H7 (cell line): ENCODE data around the gene EML3. TPM values are rescaled to one million over a fixed set of nuclear protein-coding genes. Genes with fewer than 3 reads are reported as not detected.

Source experiments
- total RNA-seq: library from RNA; depleted of rRNA; stranded (reverse); fragments of >200 nt; shearing (Covaris generic); gene quantifications from 2 replicates; pipeline ENCODE4 v1.2.3, GENCODE V29; 2014; rRNA removed

The EML3 gene
- total RNA-seq, 1 experiment from 2014 or later: 28.0 TPM

Other genes with a start within 250 kb of the EML3 start
- not detected in 2 replicates for gene SCGB1A1, start 193.7 kb downstream of the EML3 start, total RNA-seq
- 8.3 and 11.2 TPM in 2 replicates for gene AHNAK, start 66.0 kb downstream of the EML3 start, total RNA-seq
- gene EEF1G, start 38.9 kb downstream of the EML3 start, total RNA-seq: 1,781 and 1,948 TPM in 2 replicates
- gene TUT1, start 21.3 kb downstream of the EML3 start, total RNA-seq: 25.8 and 29.4 TPM in 2 replicates
- gene MTA2, start 10.9 kb downstream of the EML3 start, total RNA-seq: 151 and 166 TPM in 2 replicates
- 1.1 and 2.5 TPM in 2 replicates for gene ROM1, start 482 bp upstream of the EML3 start, total RNA-seq
- 49.9 and 58.3 TPM in 2 replicates for gene B3GAT3, start 9.2 kb upstream of the EML3 start, total RNA-seq
- gene GANAB, start 33.8 kb upstream of the EML3 start, total RNA-seq: 173 and 181 TPM in 2 replicates
- 19.5 and 26.1 TPM in 2 replicates for gene INTS5, start 40.5 kb upstream of the EML3 start, total RNA-seq
- gene C11orf98, start 52.4 kb upstream of the EML3 start, total RNA-seq: 107 and 136 TPM in 2 replicates
- 24.7 and 38.1 TPM in 2 replicates for gene CSKMT, start 52.5 kb upstream of the EML3 start, total RNA-seq
- gene UQCC3, start 58.9 kb upstream of the EML3 start, total RNA-seq: 19.0 and 22.4 TPM in 2 replicates
- 2.7 and 4.5 TPM in 2 replicates for gene LBHD1, start 59.5 kb upstream of the EML3 start, total RNA-seq
- 79.2 and 81.2 TPM in 2 replicates for gene UBXN1, start 66.3 kb upstream of the EML3 start, total RNA-seq
- gene LRRN4CL, start 76.8 kb upstream of the EML3 start, total RNA-seq: 0.14 and 0.30 TPM in 2 replicates
- 169 and 200 TPM in 2 replicates for gene BSCL2, start 94.6 kb upstream of the EML3 start, total RNA-seq
- 0.33 and 3.1 TPM in 2 replicates for gene GNG3, start 94.9 kb upstream of the EML3 start, total RNA-seq
- gene HNRNPUL2, start 114.7 kb upstream of the EML3 start, total RNA-seq: 7.3 and 10.1 TPM in 2 replicates
- gene TTC9C, start 115.7 kb upstream of the EML3 start, total RNA-seq: 45.1 and 63.1 TPM in 2 replicates
- 26.8 and 42.0 TPM in 2 replicates for gene ZBTB3, start 141.4 kb upstream of the EML3 start, total RNA-seq
- gene POLR2G, start 148.8 kb upstream of the EML3 start, total RNA-seq: 155 and 172 TPM in 2 replicates
- gene TAF6L, start 158.6 kb upstream of the EML3 start, total RNA-seq: 32.1 and 42.9 TPM in 2 replicates
- gene TMEM179B, start 174.6 kb upstream of the EML3 start, total RNA-seq: 50.1 and 55.2 TPM in 2 replicates
- 30.2 and 42.1 TPM in 2 replicates for gene TMEM223, start 179.2 kb upstream of the EML3 start, total RNA-seq
- gene NXF1, start 192.7 kb upstream of the EML3 start, total RNA-seq: 19.1 and 19.3 TPM in 2 replicates
- 24.0 and 29.0 TPM in 2 replicates for gene STX5, start 219.3 kb upstream of the EML3 start, total RNA-seq
- not detected in 2 replicates for gene TEX54, start 220.1 kb upstream of the EML3 start, total RNA-seq
- gene WDR74, start 226.8 kb upstream of the EML3 start, total RNA-seq: 153 and 160 TPM in 2 replicates